ENCODE measurements around the gene MIS18A.

- TF ChIP-seq POLR2A (IDR thresholded peaks at IDR 0.05) (no peak), CTCF (IDR thresholded peaks at IDR 0.05) (no peak)
Measured at GRCh38 chr21:32298148-32298559, 19.3 kb upstream of the MIS18A start.
